Vagina (tissue), 2 donors: ENCODE data around the gene CGNL1. TPM values are rescaled to one million over a fixed set of nuclear protein-coding genes. Genes with fewer than 3 reads are reported as not detected.

Experiments
- DNase-seq, 2 donors: peaks; one replicate each; pipeline ENCODE4 v3.0.0-alpha.2; 2017; ENCODE audit errors: extremely low spot score in 2 of 2
- H3K27ac ChIP-seq: fragments of 200-600 bp; sonication (generic); one replicate; pipeline ENCODE4 v1.5.1; 2019
- H3K27me3 ChIP-seq: fragments of 200-600 bp; sonication (generic); one replicate; pipeline ENCODE4 v1.5.1; 2019
- H3K36me3 ChIP-seq, 2 donors: fragments of 200-600 bp; sonication (generic); one replicate each; pipeline ENCODE4 v1.5.1; 2017 to 2019
- H3K4me1 ChIP-seq: fragments of 200-600 bp; sonication (generic); one replicate; pipeline ENCODE4 v1.5.1; 2019
- H3K4me3 ChIP-seq, 2 donors: fragments of 200-600 bp; sonication (generic); 1 replicate in 1 of 2; 2 replicates in 1 of 2; pipeline ENCODE4 v1.5.1; 2016 to 2019
- H3K9me3 ChIP-seq: fragments of 200-600 bp; sonication (generic); one replicate; pipeline ENCODE4 v1.5.1; 2019
- POLR2A ChIP-seq, 2 donors: fragments of 450-650 bp; IDR thresholded peaks; one replicate each; pipeline ENCODE4 v1.6.1; 2017; ENCODE audit warnings: antibody characterized with exemption in 2 of 2, mild to moderate bottlenecking in 2 of 2, moderate library complexity in 2 of 2
- POLR2AphosphoS5 ChIP-seq, 2 donors: sonication (generic); formaldehyde crosslinking; IDR thresholded peaks; one replicate each; pipeline ENCODE4 v1.9.0; 2017; ENCODE audit warnings: antibody characterized with exemption in 2 of 2, mild to moderate bottlenecking in 2 of 2, low read depth in 1 of 2; ENCODE audit not compliant: insufficient read depth in 1 of 2
- intact Hi-C: fragments of 100-400 bp; cut with DNase I; formaldehyde crosslinking; loops from one replicate; pipeline ENCODE4 v1.15.1; 2023
- total RNA-seq: library from RNA; depleted of rRNA; stranded (reverse); fragments of >200 nt; gene quantifications from one replicate; pipeline ENCODE4 v1.2.3, GENCODE V29; 2016
- TF ChIP-seq, protein P1 (sequence below), 3 experiments: fragments of 450-650 bp in 2 of 3; fragments of 200-600 bp in 1 of 3; sonication (generic) in 1 of 3; IDR thresholded peaks; one replicate each; pipeline ENCODE4 v1.5.1; 2017 to 2019; ENCODE audit warnings: antibody characterized with exemption in 3 of 3, mild to moderate bottlenecking in 2 of 3, moderate library complexity in 2 of 3

The CGNL1 gene
- total RNA-seq, 1 donor from 2014 or later, result 38.3 TPM

DNA sequence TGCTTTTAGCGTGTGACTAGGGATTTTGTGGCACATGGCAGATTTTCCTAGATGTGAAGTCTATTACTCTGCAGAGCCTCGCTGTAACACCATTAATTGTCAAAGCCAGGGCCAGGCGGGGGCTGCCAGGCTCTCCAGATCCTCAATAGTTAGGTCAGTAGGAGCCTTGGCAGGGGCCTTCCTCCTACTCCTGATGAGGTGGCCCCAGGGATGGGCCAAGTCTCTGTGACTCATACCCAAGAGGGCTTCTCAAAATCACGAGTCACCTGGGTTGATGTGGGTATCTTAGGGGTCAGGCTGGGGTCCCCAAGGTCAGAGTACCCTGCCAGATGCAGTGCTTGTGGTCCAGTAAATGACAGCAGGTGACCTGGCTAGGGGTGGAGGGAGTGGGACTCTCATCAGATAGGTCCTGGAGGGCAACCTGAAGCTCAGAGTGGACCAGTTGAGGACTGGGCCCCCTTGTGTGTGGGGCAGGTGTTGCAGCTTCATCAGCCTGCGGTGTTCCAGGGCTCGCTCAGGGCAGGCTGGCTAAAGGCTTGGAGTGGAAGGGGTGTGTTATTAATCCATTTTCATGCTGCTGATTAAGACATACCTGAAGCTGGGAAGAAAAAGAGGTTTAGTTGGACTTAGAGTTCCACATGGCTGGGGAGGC is 126.9 kb downstream of the CGNL1 start:
- H3K4me3 ChIP-seq, result no peak overlapping the region
- intact Hi-C loops, result no loop called here
- H3K4me1 ChIP-seq, result peaks cover 42% of the 10 kb centered on the region
- TF ChIP-seq POLR2A (IDR thresholded peaks at IDR 0.05), result no peak
- TF ChIP-seq, protein P1, sequence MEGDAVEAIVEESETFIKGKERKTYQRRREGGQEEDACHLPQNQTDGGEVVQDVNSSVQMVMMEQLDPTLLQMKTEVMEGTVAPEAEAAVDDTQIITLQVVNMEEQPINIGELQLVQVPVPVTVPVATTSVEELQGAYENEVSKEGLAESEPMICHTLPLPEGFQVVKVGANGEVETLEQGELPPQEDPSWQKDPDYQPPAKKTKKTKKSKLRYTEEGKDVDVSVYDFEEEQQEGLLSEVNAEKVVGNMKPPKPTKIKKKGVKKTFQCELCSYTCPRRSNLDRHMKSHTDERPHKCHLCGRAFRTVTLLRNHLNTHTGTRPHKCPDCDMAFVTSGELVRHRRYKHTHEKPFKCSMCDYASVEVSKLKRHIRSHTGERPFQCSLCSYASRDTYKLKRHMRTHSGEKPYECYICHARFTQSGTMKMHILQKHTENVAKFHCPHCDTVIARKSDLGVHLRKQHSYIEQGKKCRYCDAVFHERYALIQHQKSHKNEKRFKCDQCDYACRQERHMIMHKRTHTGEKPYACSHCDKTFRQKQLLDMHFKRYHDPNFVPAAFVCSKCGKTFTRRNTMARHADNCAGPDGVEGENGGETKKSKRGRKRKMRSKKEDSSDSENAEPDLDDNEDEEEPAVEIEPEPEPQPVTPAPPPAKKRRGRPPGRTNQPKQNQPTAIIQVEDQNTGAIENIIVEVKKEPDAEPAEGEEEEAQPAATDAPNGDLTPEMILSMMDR (IDR thresholded peaks at IDR 0.05), result no peak
- no peak for TF ChIP-seq POLR2AphosphoS5 (IDR thresholded peaks at IDR 0.05; ENCODE audit: insufficient read depth in 1 of 2, low read depth in 1 of 2)
- H3K9me3 ChIP-seq, result no peaks in the 10 kb centered on the region
- H3K27me3 ChIP-seq, result no peaks in the 10 kb centered on the region
- no peaks in the 10 kb centered on the region for H3K36me3 ChIP-seq
- DNase-seq, result no peak
- H3K27ac ChIP-seq, result peak overlapping the region; percentile 85

DNA sequence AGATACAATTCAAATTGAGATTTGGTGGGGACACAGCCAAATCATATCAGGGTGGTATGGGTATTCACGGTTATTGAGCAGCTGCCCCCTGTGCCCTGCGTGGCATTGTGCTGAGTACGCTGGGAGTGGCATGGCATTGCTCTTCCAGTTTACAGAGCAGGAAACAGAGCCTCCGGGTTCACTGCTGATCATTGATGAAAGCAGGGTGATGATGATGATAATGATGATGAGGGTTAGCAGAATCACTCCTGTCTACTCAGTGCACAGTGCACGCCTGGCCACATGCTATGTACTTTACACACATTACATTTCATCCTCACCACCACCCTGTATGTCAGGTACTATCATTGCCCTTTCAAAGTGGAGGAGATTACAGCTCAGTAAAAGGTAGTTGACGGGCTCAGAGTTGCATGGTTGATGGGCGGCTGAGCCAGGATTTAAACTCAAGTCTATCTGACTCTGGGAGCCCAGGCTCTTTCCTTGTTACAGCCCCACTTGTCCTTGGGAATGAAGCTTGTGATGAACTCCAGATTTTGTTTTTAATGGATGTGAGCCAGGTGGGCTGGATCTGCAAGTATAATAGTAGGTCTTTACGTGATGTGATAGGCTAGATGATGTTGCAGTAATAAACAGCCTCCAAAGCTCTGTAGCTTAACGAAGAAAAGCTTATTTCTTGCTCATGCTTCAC is 127.8 kb downstream of the CGNL1 start:
- H3K4me3 ChIP-seq, result no peak overlapping the region
- no peak for TF ChIP-seq POLR2A (IDR thresholded peaks at IDR 0.05)
- TF ChIP-seq, protein P1 (IDR thresholded peaks at IDR 0.05), result no peak
- no peak for TF ChIP-seq POLR2AphosphoS5 (IDR thresholded peaks at IDR 0.05; ENCODE audit: insufficient read depth in 1 of 2, low read depth in 1 of 2)
- peak overlapping the region; percentile 85 for H3K27ac ChIP-seq
- intact Hi-C loops, result no loop called here
- no peaks in the 10 kb centered on the region for H3K36me3 ChIP-seq
- H3K4me1 ChIP-seq, result peaks cover 46% of the 10 kb centered on the region
- no peaks in the 10 kb centered on the region for H3K27me3 ChIP-seq
- DNase-seq, result no peak
- H3K9me3 ChIP-seq, result no peaks in the 10 kb centered on the region

DNA sequence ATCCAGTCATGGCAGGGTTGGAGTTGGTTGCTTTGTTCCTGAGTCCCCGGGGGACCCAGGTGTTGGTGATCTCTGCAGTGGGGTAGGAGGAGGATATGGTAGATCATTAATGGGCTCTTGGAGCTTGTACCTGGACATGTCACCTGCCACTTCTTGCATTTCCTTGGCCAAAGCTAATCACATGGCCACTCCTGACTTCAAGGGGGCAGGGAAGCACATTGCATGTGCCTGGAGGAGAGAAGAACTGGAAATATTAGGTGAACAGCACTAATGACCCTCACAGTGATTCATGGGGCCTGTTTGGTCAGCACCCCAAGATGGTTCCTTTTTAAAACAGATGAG is 128.3 kb downstream of the CGNL1 start:
- TF ChIP-seq POLR2A (IDR thresholded peaks at IDR 0.05), result no peak
- TF ChIP-seq POLR2AphosphoS5 (IDR thresholded peaks at IDR 0.05; ENCODE audit: insufficient read depth in 1 of 2, low read depth in 1 of 2), result no peak
- TF ChIP-seq, protein P1 (IDR thresholded peaks at IDR 0.05), result no peak
- no peaks in the 10 kb centered on the region for H3K27me3 ChIP-seq
- intact Hi-C loops, result no loop called here
- peak overlapping the region; percentile 85 for H3K27ac ChIP-seq
- H3K4me1 ChIP-seq, result peaks cover 51% of the 10 kb centered on the region
- H3K4me3 ChIP-seq, result no peak overlapping the region
- no peak for DNase-seq
- H3K36me3 ChIP-seq, result no peaks in the 10 kb centered on the region
- H3K9me3 ChIP-seq, result no peaks in the 10 kb centered on the region

DNA sequence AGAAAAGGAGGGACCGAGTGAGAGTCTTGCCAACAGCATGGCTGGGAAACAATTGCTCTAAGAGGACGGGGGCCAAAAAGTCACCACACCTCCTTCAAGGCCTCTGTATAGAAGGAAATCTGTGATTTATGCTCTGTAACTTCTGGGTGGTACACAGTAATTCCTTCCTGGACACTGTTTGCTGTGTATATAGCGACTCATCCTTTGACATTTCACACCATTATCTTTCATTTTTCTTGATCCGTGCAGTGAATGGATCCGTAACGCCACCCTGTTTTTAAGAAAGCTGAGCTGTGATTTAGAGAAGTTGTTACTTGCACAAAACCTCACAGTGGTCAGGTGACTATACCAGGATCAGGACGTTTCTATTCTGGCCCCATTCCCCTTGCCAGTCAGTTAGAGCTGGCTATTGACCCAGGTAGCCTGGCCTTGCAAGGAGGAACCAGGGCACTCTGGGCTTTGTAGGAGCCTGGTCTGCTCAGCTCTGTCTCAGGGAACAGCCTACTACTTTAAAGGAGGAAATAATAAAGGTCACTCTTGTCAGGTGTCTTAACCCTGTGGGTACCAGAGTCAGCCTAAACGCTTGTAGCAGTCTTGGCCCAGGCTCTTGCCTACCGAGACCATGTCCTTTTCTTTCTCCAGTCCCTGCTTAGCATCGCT is 128.9 kb downstream of the CGNL1 start:
- Histone ChIP-seq H3K9me3 (no peaks in the 10 kb centered on the region), H3K27me3 (no peaks in the 10 kb centered on the region), H3K27ac (peak overlapping the region; percentile 85), H3K4me3 (no peak overlapping the region), H3K36me3 (no peaks in the 10 kb centered on the region), H3K4me1 (peaks cover 57% of the 10 kb centered on the region)
- no peak for DNase-seq
- intact Hi-C loops, result no loop called here
- TF ChIP-seq POLR2A (IDR thresholded peaks at IDR 0.05) (no peak), POLR2AphosphoS5 (IDR thresholded peaks at IDR 0.05; ENCODE audit: insufficient read depth in 1 of 2, low read depth in 1 of 2) (no peak)
- TF ChIP-seq, protein P1 (IDR thresholded peaks at IDR 0.05), result no peak
